Natural killer cell (primary cell): Measurements from ENCODE around the gene NOLC1. TPM values are rescaled to one million over a fixed set of nuclear protein-coding genes. Genes with fewer than 3 reads are reported as not detected.

ENCODE experiments used
- ATAC-seq, 3 donors: fragments of 150-1000 bp in 2 of 3; fragments of 200-7000 bp in 1 of 3; cut with Tn5 transposase; 1 replicate in 1 of 3; 2 replicates in 2 of 3; pipeline ENCODE4 v1.10.0; 2021; ENCODE audit warnings: mild to moderate bottlenecking in 2 of 3, moderate library complexity in 2 of 3
- DNase-seq, 2 donors: peaks; one replicate each; pipeline versions ENCODE4 v3.0.0 to v3.0.0-alpha.2; 2013 to 2021; ENCODE audit warnings: mixed read lengths in 1 of 2
- H3K27ac ChIP-seq: one replicate; pipeline ENCODE4 v1.5.1; 2013; ENCODE audit warnings: mild to moderate bottlenecking, low read length
- H3K27me3 ChIP-seq: one replicate; pipeline ENCODE4 v1.6.1; 2013; ENCODE audit warnings: low read length; ENCODE audit not compliant: control insufficient read depth, insufficient read depth
- H3K36me3 ChIP-seq: one replicate; pipeline ENCODE4 v1.6.1; 2013; ENCODE audit warnings: low read length; ENCODE audit not compliant: control insufficient read depth, insufficient read depth
- H3K4me1 ChIP-seq: one replicate; pipeline ENCODE4 v1.6.1; 2013; ENCODE audit warnings: low read length; ENCODE audit not compliant: control insufficient read depth, insufficient read depth
- H3K4me3 ChIP-seq: one replicate; pipeline ENCODE4 v1.5.1; 2013; ENCODE audit warnings: low read length
- H3K9me3 ChIP-seq: one replicate; pipeline ENCODE4 v1.6.1; 2013; ENCODE audit warnings: low read length; ENCODE audit not compliant: control insufficient read depth, insufficient read depth
- H3K27ac Mint-ChIP-seq, 2 donors: one replicate each; pipeline ENCODE4 v1.8.0; 2022; ENCODE audit warnings: mild to moderate bottlenecking in 2 of 2, mixed read lengths in 2 of 2, moderate library complexity in 1 of 2
- H3K27me3 Mint-ChIP-seq, 2 donors: one replicate each; pipeline ENCODE4 v1.8.0; 2022; ENCODE audit warnings: low read depth in 2 of 2, mixed read lengths in 2 of 2
- H3K36me3 Mint-ChIP-seq: one replicate; pipeline ENCODE4 v1.8.0; 2022; ENCODE audit warnings: mixed read lengths
- H3K4me1 Mint-ChIP-seq, 2 donors: one replicate each; pipeline ENCODE4 v1.8.0; 2022; ENCODE audit warnings: mixed read lengths in 2 of 2
- H3K4me3 Mint-ChIP-seq: one replicate; pipeline ENCODE4 v1.8.0; 2022; ENCODE audit warnings: mild to moderate bottlenecking, moderate library complexity, mixed read lengths
- H3K9me3 Mint-ChIP-seq, 2 donors: one replicate each; pipeline ENCODE4 v1.8.0; 2022; ENCODE audit warnings: mixed read lengths in 2 of 2
- WGBS: methylation state at CpG from one replicate; pipeline ENCODE4 v1.1.7; 2013; ENCODE audit warnings: missing lambda C conversion rate; ENCODE audit not compliant: insufficient coverage; 5-methylcytosine and 5-hydroxymethylcytosine counted together
- intact Hi-C: fragments of 100-400 bp; cut with micrococcal nuclease; formaldehyde crosslinking; loops from one replicate; pipeline ENCODE4 v1.14.2; 2022
- total RNA-seq, 4 donors: library from RNA; stranded (reverse); fragments of 120-200 nt in 1 of 4; gene quantifications; one replicate each; pipeline versions ENCODE4 v1.2.3 to v1.2.4, GENCODE V29; 2013 to 2022
- TF ChIP-seq, protein P1 (sequence below): fragments of 200-600 bp; IDR thresholded peaks from one replicate; pipeline ENCODE4 v1.8.0; 2022; ENCODE audit warnings: antibody characterized with exemption

The NOLC1 gene
- total RNA-seq, 3 donors from 2014 or later (not counting 1 experiment from before 2014, with no cell fraction given), result 42.6 to 47.5 (median 43.4) TPM

DNA sequence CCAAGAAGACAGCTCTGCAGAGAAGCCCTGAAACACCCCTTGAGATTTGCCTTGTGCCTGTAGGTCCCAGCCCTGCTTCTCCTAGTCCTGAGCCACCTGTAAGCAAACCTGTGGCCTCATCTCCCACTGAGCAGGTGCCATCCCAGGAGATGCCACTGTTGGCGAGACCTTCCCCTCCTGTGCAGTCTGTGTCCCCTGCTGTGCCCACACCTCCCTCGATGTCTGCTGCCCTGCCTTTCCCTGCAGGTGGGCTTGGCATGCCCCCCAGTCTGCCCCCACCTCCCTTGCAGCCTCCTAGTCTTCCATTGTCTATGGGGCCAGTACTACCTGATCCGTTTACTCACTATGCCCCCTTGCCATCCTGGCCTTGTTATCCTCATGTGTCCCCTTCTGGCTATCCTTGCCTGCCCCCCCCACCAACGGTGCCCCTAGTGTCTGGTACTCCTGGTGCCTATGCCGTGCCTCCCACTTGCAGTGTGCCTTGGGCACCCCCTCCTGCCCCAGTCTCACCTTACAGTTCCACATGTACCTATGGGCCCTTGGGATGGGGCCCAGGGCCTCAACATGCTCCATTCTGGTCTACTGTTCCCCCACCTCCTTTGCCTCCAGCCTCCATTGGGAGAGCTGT lies 11.2 kb upstream of the NOLC1 start:
- no peaks in the 10 kb centered on the region for H3K9me3 ChIP-seq
- Mint-ChIP-seq H3K36me3 (no peaks in the 10 kb centered on the region), H3K27ac (peak overlapping the region in 1 of 2 donors; percentile 21), H3K4me1 (peaks cover under 1 to 8% of the 10 kb centered on the region in 2 donors), H3K4me3 (no peak overlapping the region), H3K9me3 (no peaks in the 10 kb centered on the region), H3K27me3 (no peaks in the 10 kb centered on the region)
- DNase-seq (no peak), ATAC-seq (no peak)
- 95% methylated on average over 5 of the region's 5 CpGs for WGBS
- H3K27me3 ChIP-seq, result no peaks in the 10 kb centered on the region
- no peak overlapping the region for H3K4me3 ChIP-seq
- TF ChIP-seq, protein P1, sequence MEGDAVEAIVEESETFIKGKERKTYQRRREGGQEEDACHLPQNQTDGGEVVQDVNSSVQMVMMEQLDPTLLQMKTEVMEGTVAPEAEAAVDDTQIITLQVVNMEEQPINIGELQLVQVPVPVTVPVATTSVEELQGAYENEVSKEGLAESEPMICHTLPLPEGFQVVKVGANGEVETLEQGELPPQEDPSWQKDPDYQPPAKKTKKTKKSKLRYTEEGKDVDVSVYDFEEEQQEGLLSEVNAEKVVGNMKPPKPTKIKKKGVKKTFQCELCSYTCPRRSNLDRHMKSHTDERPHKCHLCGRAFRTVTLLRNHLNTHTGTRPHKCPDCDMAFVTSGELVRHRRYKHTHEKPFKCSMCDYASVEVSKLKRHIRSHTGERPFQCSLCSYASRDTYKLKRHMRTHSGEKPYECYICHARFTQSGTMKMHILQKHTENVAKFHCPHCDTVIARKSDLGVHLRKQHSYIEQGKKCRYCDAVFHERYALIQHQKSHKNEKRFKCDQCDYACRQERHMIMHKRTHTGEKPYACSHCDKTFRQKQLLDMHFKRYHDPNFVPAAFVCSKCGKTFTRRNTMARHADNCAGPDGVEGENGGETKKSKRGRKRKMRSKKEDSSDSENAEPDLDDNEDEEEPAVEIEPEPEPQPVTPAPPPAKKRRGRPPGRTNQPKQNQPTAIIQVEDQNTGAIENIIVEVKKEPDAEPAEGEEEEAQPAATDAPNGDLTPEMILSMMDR, result no peak
- no peak overlapping the region for H3K27ac ChIP-seq
- peaks cover 1% of the 10 kb centered on the region for H3K4me1 ChIP-seq
- intact Hi-C loops, result no loop called here
- peaks cover 62% of the 10 kb centered on the region for H3K36me3 ChIP-seq

DNA sequence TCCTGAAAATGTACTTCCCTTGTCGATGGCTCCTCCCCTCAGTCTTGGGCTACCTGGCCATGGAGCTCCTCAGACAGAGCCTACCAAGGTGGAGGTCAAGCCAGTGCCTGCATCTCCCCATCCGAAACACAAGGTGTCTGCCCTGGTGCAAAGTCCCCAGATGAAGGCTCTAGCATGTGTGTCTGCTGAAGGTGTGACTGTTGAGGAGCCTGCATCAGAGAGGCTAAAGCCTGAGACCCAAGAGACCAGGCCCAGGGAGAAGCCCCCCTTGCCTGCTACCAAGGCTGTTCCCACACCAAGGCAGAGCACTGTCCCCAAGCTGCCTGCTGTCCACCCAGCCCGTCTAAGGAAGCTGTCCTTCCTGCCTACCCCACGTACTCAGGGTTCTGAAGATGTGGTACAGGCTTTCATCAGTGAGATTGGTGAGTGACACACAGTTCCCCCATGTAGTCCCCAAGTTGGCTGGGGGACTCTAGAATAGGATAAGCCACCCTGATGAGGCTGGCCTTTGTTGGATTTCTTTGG lies 10.5 kb upstream of the NOLC1 start:
- Mint-ChIP-seq H3K27me3 (no peaks in the 10 kb centered on the region), H3K9me3 (no peaks in the 10 kb centered on the region), H3K27ac (no peak overlapping the region), H3K36me3 (no peaks in the 10 kb centered on the region), H3K4me3 (no peak overlapping the region), H3K4me1 (peaks cover 0 to 7% of the 10 kb centered on the region in 2 donors)
- no peak overlapping the region for H3K27ac ChIP-seq
- no peak for ATAC-seq
- intact Hi-C loops, result no loop called here
- no peak for DNase-seq
- no peaks in the 10 kb centered on the region for H3K27me3 ChIP-seq
- TF ChIP-seq, protein P1, result no peak
- H3K4me1 ChIP-seq, result no peaks in the 10 kb centered on the region
- H3K36me3 ChIP-seq, result peaks cover 62% of the 10 kb centered on the region
- H3K9me3 ChIP-seq, result no peaks in the 10 kb centered on the region
- WGBS, result 84% methylated on average over 4 of the region's 4 CpGs
- no peak overlapping the region for H3K4me3 ChIP-seq

DNA sequence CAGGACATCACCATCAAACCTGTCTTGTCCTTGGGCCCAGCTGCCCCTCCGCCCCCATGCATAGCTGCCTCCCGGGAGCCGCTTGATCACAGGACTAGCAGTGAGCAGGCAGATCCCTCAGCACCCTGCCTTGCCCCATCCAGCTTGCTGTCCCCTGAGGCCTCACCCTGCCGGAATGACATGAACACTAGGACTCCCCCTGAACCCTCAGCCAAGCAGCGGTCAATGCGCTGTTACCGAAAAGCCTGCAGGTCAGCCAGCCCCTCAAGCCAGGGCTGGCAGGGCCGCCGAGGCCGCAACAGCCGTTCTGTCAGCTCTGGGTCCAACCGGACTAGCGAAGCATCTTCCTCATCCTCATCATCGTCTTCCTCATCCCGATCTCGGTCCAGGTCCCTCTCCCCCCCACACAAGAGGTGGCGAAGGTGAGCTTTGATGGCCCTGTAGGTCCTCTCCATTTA lies 5.2 kb upstream of the NOLC1 start:
- Histone ChIP-seq H3K27me3 (no peaks in the 10 kb centered on the region), H3K36me3 (peaks cover 51% of the 10 kb centered on the region), H3K27ac (no peak overlapping the region), H3K4me3 (no peak overlapping the region), H3K4me1 (peaks cover 7% of the 10 kb centered on the region), H3K9me3 (no peaks in the 10 kb centered on the region)
- no peak overlapping the region for H3K27ac Mint-ChIP-seq
- TF ChIP-seq, protein P1, result no peak
- no peaks in the 10 kb centered on the region for H3K9me3 Mint-ChIP-seq
- peaks cover 8 to 16% of the 10 kb centered on the region in 2 donors for H3K4me1 Mint-ChIP-seq
- H3K36me3 Mint-ChIP-seq, result peaks cover 15% of the 10 kb centered on the region
- intact Hi-C loops, result no loop called here
- ATAC-seq (no peak), DNase-seq (no peak)
- 97% methylated on average over 17 of the region's 17 CpGs for WGBS
- H3K4me3 Mint-ChIP-seq, result no peak overlapping the region
- H3K27me3 Mint-ChIP-seq, result no peaks in the 10 kb centered on the region
